K562 (cell line): ENCODE results near the gene SEC23IP. TPM values are rescaled to one million over a fixed set of nuclear protein-coding genes. Genes with fewer than 3 reads are reported as not detected.

Experiments used
- ATAC-seq: fragments of 200-7000 bp; cut with Tn5 transposase; 3 replicates; pipeline ENCODE4 v1.9.1; 2020; ENCODE audit warnings: moderate library complexity
- BruUV-seq: library from RNA; stranded (reverse); fragments of 400-500 nt; replicated peaks from 2 replicates; lab custom pipeline; 2021; lab: Mats Ljungman, UMichigan
- CTCF ChIA-PET: fragments of 300-600 bp; formaldehyde crosslinking; extraction: SDS; loops from one replicate; lab custom pipeline; 2021; ENCODE audit warnings: low intra/inter-chr PET ratio; lab: Yijun Ruan, JAX
- POLR2A ChIA-PET: fragments of 300-600, 350-650 bp; sonication (Branson Sonifier 250); formaldehyde crosslinking; extraction: SDS; loops from one replicate; lab custom pipeline; 2021; ENCODE audit warnings: antibody characterized with exemption, inconsistent platforms; lab: Yijun Ruan, JAX
- DNase-seq, 4 experiments: peaks; one replicate each; pipeline versions ENCODE4 v3.0.0 to v3.0.0-alpha.2; 2011 to 2018; ENCODE audit warnings: low spot score in 3 of 4, mixed read lengths in 3 of 4; ENCODE audit errors: extremely low read depth in 1 of 4
- FAIRE-seq: peaks from 2 replicates; lab custom pipeline; 2011; peaks lifted over from hg19 to GRCh38; lab: Jason Lieb, UNC
- H2AFZ ChIP-seq: 2 replicates; pipeline ENCODE4 v1.6.0; 2011; ENCODE audit warnings: low read depth, low read length, control low read depth, inconsistent platforms
- H3K27ac ChIP-seq: fragments of 200-600 bp; 3 replicates; pipeline ENCODE4 v1.8.0; 2011; ENCODE audit warnings: low read depth, mild to moderate bottlenecking, control low read depth, inconsistent platforms, low read length, moderate library complexity, mixed read lengths; ENCODE audit errors: extremely low read depth
- H3K27me3 ChIP-seq, 2 experiments: fragments of 300-600 bp in 1 of 2; 2 replicates in 1 of 2; 3 replicates in 1 of 2; pipeline versions ENCODE4 v1.6.0 to v1.8.0; 2011; ENCODE audit warnings: inconsistent platforms in 2 of 2, low read length in 2 of 2, mild to moderate bottlenecking in 1 of 2, mixed read lengths in 1 of 2, moderate library complexity in 1 of 2; ENCODE audit not compliant: control insufficient read depth in 2 of 2, insufficient read depth in 2 of 2
- H3K36me3 ChIP-seq: fragments of 300-600 bp; 3 replicates; pipeline ENCODE4 v1.8.0; 2011; ENCODE audit warnings: mild to moderate bottlenecking, low read length, inconsistent platforms; ENCODE audit not compliant: control insufficient read depth, insufficient read depth
- H3K4me1 ChIP-seq, 2 experiments: fragments of 200-600 bp in 1 of 2; replicated peaks in 1 of 2; 2 replicates in 1 of 2; 3 replicates in 1 of 2; pipeline versions ENCODE4 v1.5.1 to v1.8.0; 2011; ENCODE audit warnings: inconsistent platforms in 2 of 2, low read length in 2 of 2, mild to moderate bottlenecking in 1 of 2, mixed read lengths in 1 of 2, moderate library complexity in 1 of 2; ENCODE audit not compliant: control insufficient read depth in 2 of 2, insufficient read depth in 2 of 2
- H3K4me2 ChIP-seq: 2 replicates; pipeline ENCODE4 v1.6.1; 2011; ENCODE audit warnings: low read length, control low read depth, inconsistent platforms, mixed read lengths; ENCODE audit not compliant: insufficient read depth
- H3K4me3 ChIP-seq: fragments of 200-600 bp; sonication (generic), shearing (Covaris generic); 2 replicates; pipeline ENCODE4 v1.5.1; 2016; ENCODE audit warnings: control low read depth, inconsistent platforms
- H3K79me2 ChIP-seq: fragments of 200-600 bp; 3 replicates; pipeline ENCODE4 v1.8.0; 2011; ENCODE audit warnings: low read length, inconsistent platforms; ENCODE audit not compliant: control insufficient read depth, insufficient read depth
- H3K9ac ChIP-seq, 2 experiments: 2 replicates each; pipeline versions ENCODE4 v1.6.0 to v1.6.1; 2011; ENCODE audit warnings: low read depth in 2 of 2, low read length in 2 of 2, control low read depth in 1 of 2, inconsistent platforms in 1 of 2, mild to moderate bottlenecking in 1 of 2, mixed read lengths in 1 of 2; ENCODE audit not compliant: insufficient read depth in 1 of 2
- H3K9me1 ChIP-seq: one replicate; pipeline ENCODE4 v1.6.0; 2011; ENCODE audit warnings: inconsistent platforms, mild to moderate bottlenecking, low read length, moderate library complexity; ENCODE audit not compliant: control insufficient read depth, insufficient read depth
- H3K9me3 ChIP-seq: replicated peaks from 2 replicates; pipeline ENCODE4 v1.5.1; 2011; ENCODE audit warnings: low read depth, low read length, inconsistent platforms; ENCODE audit not compliant: control insufficient read depth, insufficient read depth
- H4K20me1 ChIP-seq: replicated peaks from 2 replicates; pipeline ENCODE4 v1.6.1; 2011; ENCODE audit warnings: low read length, inconsistent platforms, mixed read lengths; ENCODE audit not compliant: control insufficient read depth, insufficient read depth
- CCNT2 ChIP-seq: IDR thresholded peaks from 2 replicates; pipeline ENCODE4 v1.6.1; 2011; ENCODE audit warnings: borderline replicate concordance, low read depth, mild to moderate bottlenecking, moderate library complexity, mixed read lengths, low read length; ENCODE audit not compliant: insufficient read length; ENCODE audit errors: extremely low read depth
- ESRRA ChIP-seq: fragments of 450-650 bp; IDR thresholded peaks from 2 replicates; pipeline ENCODE4 v1.6.1; 2014; ENCODE audit warnings: low read depth, mild to moderate bottlenecking, moderate library complexity, borderline replicate concordance
- ETS2 ChIP-seq: IDR thresholded peaks from 2 replicates; pipeline ENCODE4 v1.6.1; 2016; ENCODE audit warnings: borderline replicate concordance, missing genetic modification characterization, mild to moderate bottlenecking, moderate library complexity, missing compliant biosample characterization; ENCODE audit not compliant: poor library complexity, severe bottlenecking
- PHTF2 ChIP-seq: fragments of 250-450 bp; sonication (Bioruptor Pico); IDR thresholded peaks from 2 replicates; pipeline ENCODE4 v1.5.0; 2021; ENCODE audit warnings: mild to moderate bottlenecking
- RBM25 ChIP-seq: fragments of 200-400 bp; formaldehyde crosslinking; IDR thresholded peaks from 2 replicates; pipeline ENCODE4 v1.6.1; 2018; ENCODE audit warnings: low read length, low read depth, moderate library complexity; ENCODE audit not compliant: severe bottlenecking
- SAFB2 ChIP-seq: fragments of 200-400 bp; formaldehyde crosslinking; IDR thresholded peaks from 2 replicates; pipeline ENCODE4 v1.6.1; 2018; ENCODE audit warnings: borderline replicate concordance, low read length, low read depth, moderate library complexity; ENCODE audit not compliant: severe bottlenecking
- SIX5 ChIP-seq, 2 experiments: IDR thresholded peaks; 2 replicates each; pipeline ENCODE4 v1.6.1; 2011; ENCODE audit warnings: low read length in 2 of 2, borderline replicate concordance in 1 of 2, low read depth in 1 of 2, mild to moderate bottlenecking in 1 of 2, moderate library complexity in 1 of 2; ENCODE audit not compliant: insufficient read depth in 1 of 2
- SMAD3 ChIP-seq: fragments of 450-650 bp; formaldehyde crosslinking; conservative IDR thresholded peaks from 2 replicates; pipeline ENCODE4 v1.4.0; 2020; ENCODE audit warnings: mild to moderate bottlenecking
- TEAD1 ChIP-seq, 2 experiments: fragments of 450-650 bp in 1 of 2; sonication (generic) in 1 of 2; formaldehyde crosslinking; IDR thresholded peaks; 2 replicates each; pipeline versions ENCODE4 v1.4.0 to v1.8.0; 2020 to 2022; ENCODE audit warnings: mild to moderate bottlenecking in 2 of 2, missing genetic modification reagents in 1 of 2
- ZFP30 ChIP-seq: fragments of 250-450 bp; sonication (Bioruptor Pico); IDR thresholded peaks from 2 replicates; pipeline ENCODE4 v1.8.0; 2022; ENCODE audit warnings: moderate library complexity, mild to moderate bottlenecking, inconsistent platforms, borderline replicate concordance
- ZKSCAN3 ChIP-seq: fragments of 250-450 bp; sonication (Bioruptor Pico); IDR thresholded peaks from 2 replicates; pipeline ENCODE4 v1.4.0; 2020
- ZNF551 ChIP-seq: fragments of 250-450 bp; sonication (Bioruptor Pico); IDR thresholded peaks from 2 replicates; pipeline ENCODE4 v1.5.0; 2021; ENCODE audit warnings: mild to moderate bottlenecking, moderate library complexity
- ZNF79 ChIP-seq: fragments of 250-450 bp; sonication (Bioruptor Pico); IDR thresholded peaks from 2 replicates; pipeline ENCODE4 v1.4.0; 2020; ENCODE audit warnings: low read depth, mild to moderate bottlenecking, moderate library complexity
- WGBS: fragments of 100-300 bp; shearing (Covaris generic); methylation state at CpG from one replicate; pipeline ENCODE4 v1.1.6; 2016; ENCODE audit warnings: low coverage, mixed read lengths; ENCODE audit not compliant: insufficient coverage; ENCODE audit errors: missing lambda C conversion rate; 5-methylcytosine and 5-hydroxymethylcytosine counted together
- in situ Hi-C: fragments of 300-500 bp; cut with MboI; formaldehyde crosslinking; loops from 4 replicates; pipeline ENCODE4 v1.15.0; 2018; ENCODE audit warnings: inconsistent platforms, mixed read lengths
- intact Hi-C: fragments of 100-400 bp; cut with micrococcal nuclease; formaldehyde crosslinking; loops from 2 replicates; pipeline ENCODE4 v1.14.2; 2022
- polyA plus RNA-seq, 8 experiments: library from polyadenylated mRNA; depleted of rRNA in 4 of 8; stranded (reverse) in 5 of 8; unstranded in 3 of 8; fragments of >200 nt; fragmentation: Nextera tagmentation in 2 of 8; fragmentation: Illumina TruSeq in 1 of 8; extraction: Ambion mirVana in 2 of 8; extraction: Trizol in 1 of 8; gene quantifications; 2 replicates each; pipeline versions ENCODE4 v1.2.1 to v1.2.3, GENCODE V29; 2011 to 2014; ENCODE audit warnings: inconsistent platforms in 1 of 8, missing spikeins in 1 of 8
- total RNA-seq, 7 experiments: library from RNA; depleted of rRNA in 6 of 7; stranded (reverse); fragments of >200 nt in 6 of 7; fragmentation: Illumina TruSeq in 2 of 7; extraction: Trizol in 2 of 7; gene quantifications; 2 replicates each; pipeline versions ENCODE4 v1.2.1 to v1.2.3, GENCODE V29; 2011 to 2021; ENCODE audit warnings: low replicate concordance in 1 of 7
- TF ChIP-seq, protein P1 (sequence below): fragments of 150-350 bp; conservative IDR thresholded peaks from 2 replicates; pipeline ENCODE4 v1.6.1; 2014; ENCODE audit warnings: low read length
- TF ChIP-seq, protein P2 (sequence below): fragments of 250-450 bp; sonication (Bioruptor Pico); IDR thresholded peaks from 2 replicates; pipeline ENCODE4 v1.5.0; 2021; ENCODE audit warnings: mild to moderate bottlenecking, moderate library complexity

The SEC23IP gene
- total and polyA plus RNA-seq, 9 of the 15 experiments (the other 6 are each of a cell fraction or from before 2014, with no cell fraction given): 15.8 to 38.4 (median 22.5) TPM

DNA sequence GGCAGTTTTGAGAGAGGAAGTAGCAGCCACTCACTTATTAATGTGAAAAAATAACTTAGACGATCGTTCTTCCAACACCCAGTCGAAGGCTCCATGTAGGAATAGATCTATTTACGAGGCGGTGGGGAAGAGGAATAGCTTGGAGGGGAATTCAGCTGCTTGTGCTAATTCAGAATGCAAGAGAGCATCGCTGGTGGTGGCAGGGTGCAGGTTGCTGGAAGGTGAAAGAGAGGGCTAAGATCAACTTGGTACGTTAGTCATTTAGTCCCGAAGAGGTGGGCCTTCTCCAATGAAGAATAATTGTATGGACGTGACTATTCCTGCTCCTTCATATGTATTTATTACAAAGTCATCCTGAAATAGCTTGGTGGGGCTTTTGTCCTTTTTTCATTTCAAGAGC, 98.5 kb downstream of the SEC23IP start:
- POLR2A ChIA-PET: interaction anchor here (0.7 kb wide), 1 partner anchor 48 kb away, joined by 3 read pairs; no protein-coding TSS in a partner anchor
- CTCF ChIA-PET: no interaction called here
- FAIRE-seq (no peak), DNase-seq (no peak), ATAC-seq (no peak)
- no peaks in the 10 kb centered on the region for H4K20me1 ChIP-seq
- no peaks in the 10 kb centered on the region for H3K27me3 ChIP-seq
- no peak overlapping the region for H3K27ac ChIP-seq
- no peaks in the 10 kb centered on the region for H3K9me3 ChIP-seq
- no peak overlapping the region for H3K4me3 ChIP-seq
- H2AFZ ChIP-seq: no peak overlapping the region
- no peak overlapping the region for H3K9ac ChIP-seq
- no peaks in the 10 kb centered on the region for H3K36me3 ChIP-seq
- no peaks in the 10 kb centered on the region for H3K4me1 ChIP-seq
- no TSS peak for BruUV-seq
- H3K9me1 ChIP-seq: no peaks in the 10 kb centered on the region
- under 1% methylated on average over 9 of the region's 9 CpGs for WGBS
- intact Hi-C loops: no loop called here
- in situ Hi-C loops: no loop called here
- H3K4me2 ChIP-seq: no peak overlapping the region
- no peaks in the 10 kb centered on the region for H3K79me2 ChIP-seq
- no peak for TF ChIP-seq ZFP30 (CRISPR knock-in tag)
- TF ChIP-seq SIX5 (IDR thresholded peaks at IDR 0.05; ENCODE audit: borderline replicate concordance in 1 of 2, insufficient read depth in 1 of 2, low read depth in 1 of 2, low read length in 2 of 2): no peak
- no peak for TF ChIP-seq CCNT2
- no peak for TF ChIP-seq ZNF551 (CRISPR knock-in tag)
- TF ChIP-seq RBM25: no peak
- TF ChIP-seq, protein P1, sequence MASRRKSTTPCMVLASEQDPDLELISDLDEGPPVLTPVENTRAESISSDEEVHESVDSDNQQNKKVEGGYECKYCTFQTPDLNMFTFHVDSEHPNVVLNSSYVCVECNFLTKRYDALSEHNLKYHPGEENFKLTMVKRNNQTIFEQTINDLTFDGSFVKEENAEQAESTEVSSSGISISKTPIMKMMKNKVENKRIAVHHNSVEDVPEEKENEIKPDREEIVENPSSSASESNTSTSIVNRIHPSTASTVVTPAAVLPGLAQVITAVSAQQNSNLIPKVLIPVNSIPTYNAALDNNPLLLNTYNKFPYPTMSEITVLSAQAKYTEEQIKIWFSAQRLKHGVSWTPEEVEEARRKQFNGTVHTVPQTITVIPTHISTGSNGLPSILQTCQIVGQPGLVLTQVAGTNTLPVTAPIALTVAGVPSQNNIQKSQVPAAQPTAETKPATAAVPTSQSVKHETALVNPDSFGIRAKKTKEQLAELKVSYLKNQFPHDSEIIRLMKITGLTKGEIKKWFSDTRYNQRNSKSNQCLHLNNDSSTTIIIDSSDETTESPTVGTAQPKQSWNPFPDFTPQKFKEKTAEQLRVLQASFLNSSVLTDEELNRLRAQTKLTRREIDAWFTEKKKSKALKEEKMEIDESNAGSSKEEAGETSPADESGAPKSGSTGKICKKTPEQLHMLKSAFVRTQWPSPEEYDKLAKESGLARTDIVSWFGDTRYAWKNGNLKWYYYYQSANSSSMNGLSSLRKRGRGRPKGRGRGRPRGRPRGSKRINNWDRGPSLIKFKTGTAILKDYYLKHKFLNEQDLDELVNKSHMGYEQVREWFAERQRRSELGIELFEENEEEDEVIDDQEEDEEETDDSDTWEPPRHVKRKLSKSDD: no peak
- TF ChIP-seq SAFB2: no peak
- TF ChIP-seq TEAD1 (CRISPR knock-in tag; IDR thresholded peaks at IDR 0.05): no peak
- no peak for TF ChIP-seq ESRRA
- TF ChIP-seq PHTF2 (CRISPR knock-in tag): no peak
- TF ChIP-seq SMAD3 (CRISPR knock-in tag): no peak
- no peak for TF ChIP-seq ZKSCAN3 (CRISPR knock-in tag)
- TF ChIP-seq ZNF79 (CRISPR knock-in tag): no peak
- TF ChIP-seq ETS2 (tag): no peak
- TF ChIP-seq, protein P2, sequence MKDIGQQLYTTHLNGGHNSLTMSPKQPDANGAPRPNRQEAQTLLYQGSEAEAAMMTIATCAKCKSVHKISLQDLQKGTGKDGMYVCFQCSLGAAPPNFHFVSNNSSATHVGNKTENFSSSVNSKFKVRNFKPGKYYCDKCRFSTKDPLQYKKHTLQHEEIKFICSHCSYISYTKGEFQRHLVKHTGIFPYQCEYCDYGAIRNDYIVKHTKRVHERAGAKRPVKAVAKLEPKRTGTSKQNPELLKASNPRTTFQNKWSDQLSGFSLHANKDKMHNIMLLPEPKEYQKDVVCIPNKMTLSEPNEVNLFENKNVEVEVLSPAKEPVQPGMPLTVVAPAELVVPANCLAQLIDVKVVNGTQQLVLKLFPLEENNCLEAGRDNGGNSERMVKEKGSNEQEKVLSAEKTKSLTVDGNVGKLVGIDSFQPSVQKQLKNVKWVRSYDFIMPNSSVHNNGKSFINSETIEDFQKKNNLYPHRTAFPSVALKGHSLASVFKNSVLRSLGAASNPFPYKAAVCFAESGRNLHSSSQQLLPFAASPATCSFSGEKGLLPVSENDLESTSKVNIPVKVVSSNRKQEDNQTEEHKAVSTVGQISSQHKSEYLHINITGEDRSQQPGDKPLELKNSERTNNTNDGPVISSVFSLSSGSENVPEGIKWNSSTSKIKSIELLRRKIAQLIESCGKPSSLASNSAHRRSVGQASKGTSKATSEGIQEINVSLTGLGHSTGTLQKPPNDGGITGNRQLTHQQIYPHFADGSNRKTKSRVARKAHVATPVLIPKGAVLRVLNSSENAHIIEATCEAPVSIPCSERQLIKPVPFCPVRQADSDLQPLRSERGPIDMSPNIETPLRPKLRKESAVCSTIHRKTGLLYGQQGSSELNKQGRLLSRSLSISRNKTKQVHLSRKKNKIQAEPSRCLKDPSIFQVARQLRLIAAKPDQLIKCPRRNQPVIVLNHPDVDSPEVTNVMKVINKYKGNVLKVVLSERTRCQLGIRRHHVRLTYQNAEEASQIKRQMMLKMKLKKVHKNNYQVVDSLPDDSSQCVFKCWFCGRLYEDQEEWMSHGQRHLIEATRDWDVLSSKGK (CRISPR knock-in tag): no peak
